Ovary (tissue), 3 donors: Measurements from ENCODE around the gene PLXDC2.

Experiments used
- CTCF ChIP-seq, 3 donors: fragments of 450-650 bp in 2 of 3; fragments of 200-600 bp in 1 of 3; IDR thresholded peaks; one replicate each; pipeline versions ENCODE4 v1.5.1 to v1.8.0; 2016 to 2022; ENCODE audit warnings: antibody characterized with exemption in 3 of 3, mild to moderate bottlenecking in 1 of 3
- POLR2A ChIP-seq: fragments of 450-650 bp; IDR thresholded peaks from one replicate; pipeline ENCODE4 v1.6.1; 2017; ENCODE audit warnings: antibody characterized with exemption, mild to moderate bottlenecking, moderate library complexity
- donor health status: DM: no; HTN: no; CAD: no.

- TF ChIP-seq CTCF (IDR thresholded peaks at IDR 0.05): no peak
- TF ChIP-seq POLR2A: no peak
These were observed 361 bp upstream of the PLXDC2 start for GRCh38 chr10:19815731-19816410.
